H1 (cell line): ENCODE data around the gene LINC01488. TPM values are rescaled to one million over a fixed set of nuclear protein-coding genes. Genes with fewer than 3 reads are reported as not detected.

ENCODE experiments used
- BCL11A ChIP-seq, 2 experiments: IDR thresholded peaks; one replicate each; pipeline ENCODE4 v1.6.1; 2011; ENCODE audit warnings: low read depth in 2 of 2, low read length in 2 of 2, mild to moderate bottlenecking in 2 of 2
- CEBPB ChIP-seq: IDR thresholded peaks from 2 replicates; pipeline ENCODE4 v1.6.1; 2012; ENCODE audit warnings: low read depth, low read length
- EZH2 ChIP-seq: fragments of 200-600 bp; sonication (generic); IDR thresholded peaks from 2 replicates; pipeline ENCODE4 v1.7.1; 2012; ENCODE audit warnings: low read depth, mild to moderate bottlenecking, moderate library complexity, low read length, inconsistent platforms; ENCODE audit not compliant: severe bottlenecking
- HDAC2 ChIP-seq, 2 experiments: fragments of 300-600 bp in 1 of 2; sonication (generic) in 1 of 2; IDR thresholded peaks; 2 replicates each; pipeline ENCODE4 v1.6.1; 2011 to 2012; ENCODE audit warnings: low read depth in 2 of 2, low read length in 2 of 2, mild to moderate bottlenecking in 2 of 2, moderate library complexity in 2 of 2, borderline replicate concordance in 1 of 2, inconsistent platforms in 1 of 2
- polyA plus RNA-seq, 7 experiments: library from polyadenylated mRNA; depleted of rRNA in 3 of 7; stranded (reverse) in 5 of 7; unstranded in 2 of 7; fragments of >200 nt in 5 of 7; fragments of 200-250 nt in 2 of 7; gene quantifications; 1 replicate in 5 of 7; 2 replicates in 1 of 7; 4 replicates in 1 of 7; pipeline versions ENCODE4 v1.2.1 to v1.2.3, GENCODE V29; 2011 to 2013; ENCODE audit warnings: missing spikeins in 2 of 7, mixed read lengths in 2 of 7
- total RNA-seq: library from RNA; stranded (reverse); fragmentation: NEBNext Ultra II Directional; extraction: Animal tissue kit (Norgen Biotek cat#: 25700); gene quantifications from 2 replicates; pipeline ENCODE4 v1.2.1, GENCODE V29; 2021

LINC01488 gene
- total and polyA plus RNA-seq, 2 of the 8 experiments (the other 6 are each of a cell fraction or from before 2014, with no cell fraction given) = not detected

DNA sequence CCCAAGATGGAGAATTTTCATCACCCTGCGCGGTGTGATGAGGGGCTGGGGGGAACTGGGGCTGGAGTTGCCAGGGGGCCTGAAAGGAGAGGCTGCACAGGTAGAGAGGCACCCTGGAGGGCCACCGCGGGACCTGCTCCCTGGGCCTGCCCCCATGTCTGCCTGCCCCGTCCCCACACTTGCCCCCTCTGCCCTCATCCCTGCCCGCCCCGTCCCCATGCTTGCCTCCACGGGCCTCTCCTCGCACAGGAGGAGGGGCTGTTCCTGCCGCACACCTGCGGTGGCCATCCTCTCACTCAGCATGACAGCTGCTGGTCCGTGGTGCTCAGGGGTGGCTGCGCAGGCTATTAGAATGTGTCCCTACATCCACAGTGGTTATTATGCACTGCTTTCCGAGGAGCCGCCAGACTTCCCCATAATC, 43.5 kb downstream of the LINC01488 start (continued):
- TF ChIP-seq HDAC2 (IDR thresholded peaks at IDR 0.05; ENCODE audit: borderline replicate concordance in 1 of 2, low read depth in 2 of 2, low read length in 2 of 2) (no peak), CEBPB (no peak), BCL11A (IDR thresholded peaks at IDR 0.05; ENCODE audit: low read depth in 2 of 2, low read length in 2 of 2) (no peak), EZH2 (no peak)
